ENCODE measurements around the gene PTK6.

PTK6 gene

GRCh38 chr20:63491078-63491477 lies 46.1 kb downstream of the PTK6 start (continued):
- TF ChIP-seq OSR2 (tag by site-specific recombination; IDR thresholded peaks at IDR 0.05) (no peak), ZFP37 (tag by site-specific recombination; IDR thresholded peaks at IDR 0.05) (peak; percentile 99), ZNF10 (tag by site-specific recombination; IDR thresholded peaks at IDR 0.05) (no peak), ZNF169 (tag by site-specific recombination; IDR thresholded peaks at IDR 0.05) (no peak), TCF7L2 (IDR thresholded peaks at IDR 0.05; ENCODE audit: borderline replicate concordance, low read depth, low read length) (no peak), ZNF140 (tag by site-specific recombination; IDR thresholded peaks at IDR 0.05) (no peak), ZNF324 (tag by site-specific recombination; IDR thresholded peaks at IDR 0.05) (no peak), ZFP69B (tag by site-specific recombination; IDR thresholded peaks at IDR 0.05) (0 out of 2 replicates have a peak, but pooled peaks have one; percentile 49), ZNF518A (tag by site-specific recombination; conservative IDR thresholded peaks at IDR 0.05; ENCODE audit: low read depth) (no peak), IKZF3 (tag by site-specific recombination; IDR thresholded peaks at IDR 0.05) (no peak), ZNF561 (tag by site-specific recombination; IDR thresholded peaks at IDR 0.05; ENCODE audit: borderline replicate concordance) (no peak)
- TF ChIP-seq, protein P1, sequence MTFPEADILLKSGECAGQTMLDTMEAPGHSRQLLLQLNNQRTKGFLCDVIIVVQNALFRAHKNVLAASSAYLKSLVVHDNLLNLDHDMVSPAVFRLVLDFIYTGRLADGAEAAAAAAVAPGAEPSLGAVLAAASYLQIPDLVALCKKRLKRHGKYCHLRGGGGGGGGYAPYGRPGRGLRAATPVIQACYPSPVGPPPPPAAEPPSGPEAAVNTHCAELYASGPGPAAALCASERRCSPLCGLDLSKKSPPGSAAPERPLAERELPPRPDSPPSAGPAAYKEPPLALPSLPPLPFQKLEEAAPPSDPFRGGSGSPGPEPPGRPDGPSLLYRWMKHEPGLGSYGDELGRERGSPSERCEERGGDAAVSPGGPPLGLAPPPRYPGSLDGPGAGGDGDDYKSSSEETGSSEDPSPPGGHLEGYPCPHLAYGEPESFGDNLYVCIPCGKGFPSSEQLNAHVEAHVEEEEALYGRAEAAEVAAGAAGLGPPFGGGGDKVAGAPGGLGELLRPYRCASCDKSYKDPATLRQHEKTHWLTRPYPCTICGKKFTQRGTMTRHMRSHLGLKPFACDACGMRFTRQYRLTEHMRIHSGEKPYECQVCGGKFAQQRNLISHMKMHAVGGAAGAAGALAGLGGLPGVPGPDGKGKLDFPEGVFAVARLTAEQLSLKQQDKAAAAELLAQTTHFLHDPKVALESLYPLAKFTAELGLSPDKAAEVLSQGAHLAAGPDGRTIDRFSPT (tag by site-specific recombination; IDR thresholded peaks at IDR 0.05) = no peak
- TF ChIP-seq, protein P2, sequence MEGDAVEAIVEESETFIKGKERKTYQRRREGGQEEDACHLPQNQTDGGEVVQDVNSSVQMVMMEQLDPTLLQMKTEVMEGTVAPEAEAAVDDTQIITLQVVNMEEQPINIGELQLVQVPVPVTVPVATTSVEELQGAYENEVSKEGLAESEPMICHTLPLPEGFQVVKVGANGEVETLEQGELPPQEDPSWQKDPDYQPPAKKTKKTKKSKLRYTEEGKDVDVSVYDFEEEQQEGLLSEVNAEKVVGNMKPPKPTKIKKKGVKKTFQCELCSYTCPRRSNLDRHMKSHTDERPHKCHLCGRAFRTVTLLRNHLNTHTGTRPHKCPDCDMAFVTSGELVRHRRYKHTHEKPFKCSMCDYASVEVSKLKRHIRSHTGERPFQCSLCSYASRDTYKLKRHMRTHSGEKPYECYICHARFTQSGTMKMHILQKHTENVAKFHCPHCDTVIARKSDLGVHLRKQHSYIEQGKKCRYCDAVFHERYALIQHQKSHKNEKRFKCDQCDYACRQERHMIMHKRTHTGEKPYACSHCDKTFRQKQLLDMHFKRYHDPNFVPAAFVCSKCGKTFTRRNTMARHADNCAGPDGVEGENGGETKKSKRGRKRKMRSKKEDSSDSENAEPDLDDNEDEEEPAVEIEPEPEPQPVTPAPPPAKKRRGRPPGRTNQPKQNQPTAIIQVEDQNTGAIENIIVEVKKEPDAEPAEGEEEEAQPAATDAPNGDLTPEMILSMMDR (tag by site-specific recombination; IDR thresholded peaks at IDR 0.05) = no peak
- TF ChIP-seq, protein P3, sequence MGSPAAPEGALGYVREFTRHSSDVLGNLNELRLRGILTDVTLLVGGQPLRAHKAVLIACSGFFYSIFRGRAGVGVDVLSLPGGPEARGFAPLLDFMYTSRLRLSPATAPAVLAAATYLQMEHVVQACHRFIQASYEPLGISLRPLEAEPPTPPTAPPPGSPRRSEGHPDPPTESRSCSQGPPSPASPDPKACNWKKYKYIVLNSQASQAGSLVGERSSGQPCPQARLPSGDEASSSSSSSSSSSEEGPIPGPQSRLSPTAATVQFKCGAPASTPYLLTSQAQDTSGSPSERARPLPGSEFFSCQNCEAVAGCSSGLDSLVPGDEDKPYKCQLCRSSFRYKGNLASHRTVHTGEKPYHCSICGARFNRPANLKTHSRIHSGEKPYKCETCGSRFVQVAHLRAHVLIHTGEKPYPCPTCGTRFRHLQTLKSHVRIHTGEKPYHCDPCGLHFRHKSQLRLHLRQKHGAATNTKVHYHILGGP (tag by site-specific recombination; IDR thresholded peaks at IDR 0.05) = no peak

DNA sequence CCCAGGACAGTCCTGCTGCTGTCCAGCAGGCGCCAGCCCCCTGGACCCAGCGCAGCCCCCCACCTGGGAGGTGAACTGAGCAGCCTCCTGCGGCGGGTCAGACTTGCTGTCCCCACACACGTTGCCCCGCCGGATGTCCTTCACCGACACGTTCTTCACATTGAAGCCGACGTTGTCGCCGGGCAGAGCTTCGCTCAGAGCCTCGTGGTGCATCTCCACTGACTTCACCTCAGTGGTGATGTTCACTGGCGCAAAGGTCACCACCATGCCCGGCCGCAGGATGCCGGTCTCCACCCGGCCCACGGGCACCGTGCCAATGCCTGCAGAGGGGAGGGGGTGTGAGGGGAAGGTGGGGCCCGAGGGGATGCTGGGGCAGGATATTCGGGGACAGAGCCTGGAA lies 46.8 kb downstream of the PTK6 start:
- no peak overlapping the region for H3K27ac ChIP-seq (ENCODE audit: extremely low read depth, low read depth, low read length)
- ChIA-PET POLR2A (no interaction called here), CTCF (no interaction called here)
- H3K4me3 ChIP-seq (ENCODE audit: low read depth, low read length) = no peak overlapping the region
- peaks cover 13 to 68% of the 10 kb centered on the region in 2 experiments; a peak in 2 of 3 replicates for H3K36me3 ChIP-seq (ENCODE audit: control insufficient read depth in 2 of 2, insufficient read depth in 1 of 2, low read length in 2 of 2)
- H3K9me3 ChIP-seq (ENCODE audit: control insufficient read depth, insufficient read depth, low read depth, low read length) = no peaks in the 10 kb centered on the region
- H3K4me1 ChIP-seq (ENCODE audit: control insufficient read depth, insufficient read depth, low read length) = no peaks in the 10 kb centered on the region
- TF ChIP-seq ZNF571 (tag by site-specific recombination; IDR thresholded peaks at IDR 0.05) = no peak
- TF ChIP-seq, protein P1 (tag by site-specific recombination; IDR thresholded peaks at IDR 0.05) = no peak
- no peak for TF ChIP-seq ZNF26 (tag by site-specific recombination; IDR thresholded peaks at IDR 0.05)
- TF ChIP-seq SCRT2 (tag by site-specific recombination; IDR thresholded peaks at IDR 0.05) = no peak
- no peak for TF ChIP-seq ZNF302 (tag by site-specific recombination; IDR thresholded peaks at IDR 0.05; ENCODE audit: low read depth)
- TF ChIP-seq ZNF398 (tag by site-specific recombination; IDR thresholded peaks at IDR 0.05) = no peak

All from HEK293 (cell line).